Measurements from ENCODE around the gene CSF1R.

DNA sequence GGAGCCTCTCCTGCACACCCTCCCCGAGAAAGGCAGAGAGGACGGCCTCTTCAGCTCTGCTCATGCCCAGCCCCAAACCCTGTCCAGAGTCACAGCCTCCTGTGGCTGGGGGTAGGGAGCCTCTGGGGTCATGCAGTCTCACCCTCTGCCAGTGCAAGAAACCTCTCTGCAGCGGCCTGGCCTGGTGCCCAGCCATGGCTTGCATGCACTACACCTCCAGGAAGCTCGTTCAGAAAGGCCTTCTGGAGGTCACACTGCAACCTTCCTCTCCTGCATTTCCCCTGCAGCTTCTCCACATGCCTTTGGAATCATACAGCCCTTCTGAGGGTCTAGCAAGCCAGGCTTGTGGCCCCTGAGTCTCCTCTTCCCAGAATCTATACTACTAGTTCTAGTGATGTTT is 17.9 kb downstream of the CSF1R start:
- TF ChIP-seq, protein P1, sequence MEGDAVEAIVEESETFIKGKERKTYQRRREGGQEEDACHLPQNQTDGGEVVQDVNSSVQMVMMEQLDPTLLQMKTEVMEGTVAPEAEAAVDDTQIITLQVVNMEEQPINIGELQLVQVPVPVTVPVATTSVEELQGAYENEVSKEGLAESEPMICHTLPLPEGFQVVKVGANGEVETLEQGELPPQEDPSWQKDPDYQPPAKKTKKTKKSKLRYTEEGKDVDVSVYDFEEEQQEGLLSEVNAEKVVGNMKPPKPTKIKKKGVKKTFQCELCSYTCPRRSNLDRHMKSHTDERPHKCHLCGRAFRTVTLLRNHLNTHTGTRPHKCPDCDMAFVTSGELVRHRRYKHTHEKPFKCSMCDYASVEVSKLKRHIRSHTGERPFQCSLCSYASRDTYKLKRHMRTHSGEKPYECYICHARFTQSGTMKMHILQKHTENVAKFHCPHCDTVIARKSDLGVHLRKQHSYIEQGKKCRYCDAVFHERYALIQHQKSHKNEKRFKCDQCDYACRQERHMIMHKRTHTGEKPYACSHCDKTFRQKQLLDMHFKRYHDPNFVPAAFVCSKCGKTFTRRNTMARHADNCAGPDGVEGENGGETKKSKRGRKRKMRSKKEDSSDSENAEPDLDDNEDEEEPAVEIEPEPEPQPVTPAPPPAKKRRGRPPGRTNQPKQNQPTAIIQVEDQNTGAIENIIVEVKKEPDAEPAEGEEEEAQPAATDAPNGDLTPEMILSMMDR (IDR thresholded peaks at IDR 0.05; ENCODE audit: borderline replicate concordance, extremely low read depth, low read length, poor library complexity, severe bottlenecking), result no peak
- TF ChIP-seq EZH2 (IDR thresholded peaks at IDR 0.05; ENCODE audit: borderline replicate concordance, low read depth, low read length, severe bottlenecking), result no peak
